Measurements from ENCODE around the gene TUBB. TPM values are rescaled to one million over a fixed set of nuclear protein-coding genes. Genes with fewer than 3 reads are reported as not detected.
A peak's percentile ranks its signal among the peaks of the same experiment; 100 is the strongest.

TUBB gene
- total RNA-seq, 2 donors from 2014 or later: 80.9 to 84.4 TPM

GRCh38 chr6:30678964-30679726 lies 41.0 kb upstream of the TUBB start:
- H3K27me3 ChIP-seq: no peaks in the 10 kb centered on the region
- WGBS, 2 donors: 7 to 14% methylated on average over 24 to 29 of the region's 31 CpGs
- intact Hi-C loops (cut with DNase I): no loop called here
- no peaks in the 10 kb centered on the region for H3K9me3 ChIP-seq
- H3K4me3 ChIP-seq: no peak overlapping the region
- DNase-seq (peak; percentile 84 to 88 (median 88)), ATAC-seq (peak; percentile 88)
- no peaks in the 10 kb centered on the region for H3K36me3 ChIP-seq (replicated peaks in 1 of 2; ENCODE audit: insufficient read depth in 1 of 2, low read depth in 2 of 2)
- TF ChIP-seq POLR2A (IDR thresholded peaks at IDR 0.05) (no peak), CTCF (IDR thresholded peaks at IDR 0.05) (peak; percentile 92 to 97 (median 95))
- peak overlapping the region in 3 of 4 donors; percentile 7 to 51 (median 27) for H3K27ac ChIP-seq
- H3K4me1 ChIP-seq: peaks cover 43% of the 10 kb centered on the region

- Histone ChIP-seq H3K36me3 (replicated peaks in 1 of 2; ENCODE audit: insufficient read depth in 1 of 2, low read depth in 2 of 2) (no peaks in the 10 kb centered on the region), H3K27me3 (no peaks in the 10 kb centered on the region), H3K9me3 (no peaks in the 10 kb centered on the region), H3K27ac (peak overlapping the region in 3 of 4 donors; percentile 7 to 51 (median 27)), H3K4me1 (peaks cover 45% of the 10 kb centered on the region), H3K4me3 (no peak overlapping the region)
- ATAC-seq: no peak
- DNase-seq: no peak
- intact Hi-C loops (cut with DNase I): loop anchor here (5.0 kb wide), 1 partner anchor 47 kb away; no protein-coding TSS in a partner anchor
- 68 to 75% methylated on average over 7 of the region's 7 CpGs for WGBS, 2 donors
- TF ChIP-seq CTCF (IDR thresholded peaks at IDR 0.05): no peak
- TF ChIP-seq POLR2A (IDR thresholded peaks at IDR 0.05): no peak
These were observed 40.2 kb upstream of the TUBB start for GRCh38 chr6:30679765-30680535.

GRCh38 chr6:30681766-30682142 lies 38.4 kb upstream of the TUBB start:
- H3K36me3 ChIP-seq (replicated peaks in 1 of 2; ENCODE audit: insufficient read depth in 1 of 2, low read depth in 2 of 2): no peaks in the 10 kb centered on the region
- 66 to 69% methylated on average over 4 of the region's 4 CpGs for WGBS, 2 donors
- peaks cover 59% of the 10 kb centered on the region for H3K4me1 ChIP-seq
- peak overlapping the region in 3 of 4 donors; percentile 64 to 98 (median 95) for H3K27ac ChIP-seq
- TF ChIP-seq POLR2A (IDR thresholded peaks at IDR 0.05) (no peak), CTCF (IDR thresholded peaks at IDR 0.05) (no peak)
- DNase-seq (no peak), ATAC-seq (no peak)
- H3K4me3 ChIP-seq: no peak overlapping the region
- no peaks in the 10 kb centered on the region for H3K9me3 ChIP-seq
- H3K27me3 ChIP-seq: no peaks in the 10 kb centered on the region
- intact Hi-C loops (cut with DNase I): loop anchor here (5.0 kb wide), 1 partner anchor 46 kb away; no protein-coding TSS in a partner anchor

- 50 to 60% methylated on average over 10 of the region's 11 CpGs for WGBS, 2 donors
- Histone ChIP-seq H3K4me3 (no peak overlapping the region), H3K27me3 (no peaks in the 10 kb centered on the region), H3K9me3 (no peaks in the 10 kb centered on the region), H3K27ac (peak overlapping the region; percentile 9 to 98 (median 80)), H3K36me3 (replicated peaks in 1 of 2; ENCODE audit: insufficient read depth in 1 of 2, low read depth in 2 of 2) (no peaks in the 10 kb centered on the region), H3K4me1 (peaks cover 59% of the 10 kb centered on the region)
- DNase-seq: peak; percentile 47 to 80 (median 59)
- TF ChIP-seq POLR2A (IDR thresholded peaks at IDR 0.05) (peak in 2 of 3 donors; percentile 42 to 52), CTCF (IDR thresholded peaks at IDR 0.05) (no peak)
- intact Hi-C loops (cut with DNase I): loop anchor here (5.0 kb wide), 1 partner anchor 45 kb away; no protein-coding TSS in a partner anchor
- ATAC-seq: peak; percentile 7
These were observed 37.7 kb upstream of the TUBB start for GRCh38 chr6:30682143-30683117.

Measured in body of pancreas (tissue), 4 donors.